Stimulated activated CD8-positive, alpha-beta memory T cell treated with anti-CD3 and anti-CD28 coated beads, Interleukin-4, amount 100 ng/mL, for 1 hour (primary cell): Measurements from ENCODE around the gene CD74.
"Not testable (repeated sequence)": the region's sequence is repeated elsewhere in the genome, so short reads cannot be mapped to it uniquely, and the experiment has no call there.

Experiments
- DNase-seq, 2 donors: peaks; one replicate each; pipeline ENCODE4 v3.0.0-alpha.2; 2020; ENCODE audit warnings: low read depth in 2 of 2, low spot score in 1 of 2

CD74 gene

GRCh38 chr5:150441813-150442698 lies 29.3 kb upstream of the CD74 start:
- DNase-seq: no peak

DNA sequence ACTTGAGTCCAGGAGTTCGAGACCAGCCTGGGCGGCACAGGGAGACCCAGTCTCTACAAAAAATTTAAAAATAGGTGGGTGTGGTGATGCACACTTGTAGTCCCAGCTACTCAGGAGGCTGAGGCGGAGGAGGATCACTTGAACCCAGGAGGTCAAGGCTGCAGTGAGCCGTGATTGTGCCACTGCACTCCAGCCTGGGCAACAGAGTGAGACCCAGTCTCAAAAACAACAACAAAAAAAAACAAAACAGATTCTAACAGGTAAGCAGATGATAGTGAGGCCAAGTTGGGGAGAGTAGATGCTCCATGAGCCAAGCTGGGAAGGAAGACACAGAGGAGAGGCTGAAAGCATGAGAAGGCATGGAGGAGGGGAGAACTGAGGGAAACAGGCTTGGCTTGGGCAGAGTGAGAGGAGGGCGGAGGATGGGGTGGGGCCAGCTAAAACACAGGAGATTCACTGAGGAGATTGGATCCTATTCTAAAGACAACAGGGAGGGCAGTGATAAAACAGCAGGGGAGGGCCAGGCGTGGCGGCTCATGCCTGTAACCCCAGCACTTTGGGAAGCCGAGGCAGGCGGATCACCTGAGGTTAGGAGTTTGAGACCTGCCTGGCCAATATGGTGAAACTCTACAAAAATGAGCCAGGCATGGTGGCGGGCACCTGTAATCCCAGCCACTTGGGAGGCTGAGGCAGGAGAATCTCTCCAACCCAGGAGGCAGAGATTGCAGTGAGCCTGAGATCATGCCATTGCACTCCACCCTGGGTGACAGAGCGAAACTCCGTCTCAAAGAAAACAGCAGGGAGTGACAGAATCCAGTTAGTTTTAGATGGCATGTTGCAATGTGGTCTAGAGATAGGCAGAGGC lies 28.5 kb upstream of the CD74 start:
- no peak for DNase-seq

DNA sequence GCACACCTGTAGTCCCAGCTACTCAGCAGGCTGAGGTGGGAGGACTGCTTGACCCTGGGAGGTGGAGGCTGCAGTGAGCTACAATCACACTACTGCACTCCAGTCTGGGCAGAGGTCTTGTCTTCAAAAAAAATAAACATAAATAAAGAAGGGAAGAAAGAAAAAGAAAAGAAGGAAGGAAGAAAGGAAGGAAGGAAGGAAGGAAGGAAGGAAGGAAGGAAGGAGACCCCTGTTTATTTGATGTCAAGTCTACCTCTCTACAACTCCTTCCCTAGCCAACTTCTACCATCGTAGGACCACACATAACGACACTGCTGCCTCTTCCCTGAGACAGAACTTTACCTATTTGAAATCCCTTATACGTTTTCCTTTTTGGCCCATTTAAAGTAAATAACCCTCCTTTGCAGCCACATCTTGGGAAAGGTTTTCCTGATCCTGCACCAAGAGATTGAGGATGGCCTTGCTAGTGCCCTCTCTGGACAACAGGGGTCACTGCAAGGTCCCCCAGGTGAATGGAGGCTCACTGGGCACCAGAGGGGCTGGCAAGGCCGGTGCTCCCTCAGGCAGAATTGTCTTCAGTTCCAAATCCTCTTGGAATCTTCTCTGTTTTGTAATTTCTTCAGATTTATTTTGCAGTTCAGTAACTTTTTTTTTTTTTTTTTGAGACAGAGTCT lies 26.3 kb upstream of the CD74 start:
- DNase-seq: no peak

- DNase-seq: peak; percentile 86 to 91
These were observed 23.5 kb upstream of the CD74 start for GRCh38 chr5:150436141-150436680.

- no peak for DNase-seq
These were observed 21.8 kb upstream of the CD74 start for GRCh38 chr5:150434464-150434863.

- no peak for DNase-seq
These were observed 18.9 kb upstream of the CD74 start for GRCh38 chr5:150431574-150431973.

GRCh38 chr5:150431048-150431447 lies 18.3 kb upstream of the CD74 start:
- no peak for DNase-seq

GRCh38 chr5:150429410-150429873 lies 16.7 kb upstream of the CD74 start:
- DNase-seq: no peak

- no peak for DNase-seq
These were observed 16.3 kb upstream of the CD74 start for GRCh38 chr5:150428978-150429377.

GRCh38 chr5:150428106-150428876 lies 15.6 kb upstream of the CD74 start:
- DNase-seq: no peak

DNA sequence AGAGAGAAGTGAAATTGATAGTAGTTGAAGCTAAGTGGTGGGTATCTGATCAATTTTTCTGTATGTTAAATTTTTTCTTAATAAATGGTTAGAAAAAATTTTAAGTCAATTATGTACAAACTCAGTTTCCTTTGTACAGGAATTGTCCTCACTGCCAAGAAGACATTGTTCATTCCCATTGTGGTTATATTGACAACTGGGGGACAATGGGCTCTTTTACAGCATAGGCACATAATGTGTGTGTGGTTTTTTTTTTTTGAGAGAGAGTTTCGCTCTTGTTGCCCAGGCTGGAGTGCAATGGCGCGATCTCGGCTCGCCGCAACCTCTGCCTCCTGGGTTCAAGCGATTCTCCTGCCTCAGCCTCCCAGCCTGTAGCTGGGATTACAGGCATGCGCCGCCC lies 13.5 kb upstream of the CD74 start:
- DNase-seq: not testable (repeated sequence)

DNA sequence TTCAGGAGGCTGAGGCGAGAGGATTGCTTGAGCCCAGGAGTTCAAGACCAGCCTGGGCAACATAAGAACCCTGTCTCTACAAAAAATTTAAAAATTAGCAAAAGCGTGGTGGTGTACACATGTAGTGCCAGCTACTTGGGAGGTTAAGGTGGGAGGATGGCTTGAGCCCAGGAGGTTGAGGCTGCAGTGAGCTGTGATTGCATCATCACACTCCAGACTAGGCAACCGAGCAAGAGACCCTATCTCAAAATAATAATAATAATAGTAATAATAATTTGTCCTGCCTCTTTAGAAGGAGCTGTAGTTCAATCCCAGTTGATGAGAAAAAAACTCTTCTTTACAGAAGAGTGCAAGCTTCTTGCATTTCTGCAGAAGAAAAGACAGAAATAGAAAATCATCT lies 10.0 kb upstream of the CD74 start:
- DNase-seq: no peak

DNA sequence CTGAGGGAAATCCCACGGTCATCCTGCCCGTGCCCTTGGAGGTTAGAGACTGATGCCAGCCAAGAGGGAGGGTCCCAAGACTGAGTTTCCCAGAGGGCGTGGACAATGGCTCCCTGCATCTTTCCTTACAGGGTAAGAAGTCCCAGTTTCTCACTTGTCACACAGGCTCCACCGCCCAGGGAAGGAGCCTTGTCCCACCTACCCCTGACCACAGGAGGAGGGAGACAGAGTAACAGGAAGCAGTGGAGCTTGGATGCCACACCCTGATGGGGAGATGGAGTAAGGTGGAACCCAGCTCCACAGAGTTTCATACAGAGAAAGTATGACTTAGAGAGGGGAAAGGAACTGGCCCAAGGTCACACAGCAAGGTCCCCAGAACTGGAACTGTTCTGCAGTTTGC lies 9.4 kb upstream of the CD74 start:
- DNase-seq: no peak

GRCh38 chr5:150419630-150420270 lies 7.0 kb upstream of the CD74 start:
- no peak for DNase-seq

DNA sequence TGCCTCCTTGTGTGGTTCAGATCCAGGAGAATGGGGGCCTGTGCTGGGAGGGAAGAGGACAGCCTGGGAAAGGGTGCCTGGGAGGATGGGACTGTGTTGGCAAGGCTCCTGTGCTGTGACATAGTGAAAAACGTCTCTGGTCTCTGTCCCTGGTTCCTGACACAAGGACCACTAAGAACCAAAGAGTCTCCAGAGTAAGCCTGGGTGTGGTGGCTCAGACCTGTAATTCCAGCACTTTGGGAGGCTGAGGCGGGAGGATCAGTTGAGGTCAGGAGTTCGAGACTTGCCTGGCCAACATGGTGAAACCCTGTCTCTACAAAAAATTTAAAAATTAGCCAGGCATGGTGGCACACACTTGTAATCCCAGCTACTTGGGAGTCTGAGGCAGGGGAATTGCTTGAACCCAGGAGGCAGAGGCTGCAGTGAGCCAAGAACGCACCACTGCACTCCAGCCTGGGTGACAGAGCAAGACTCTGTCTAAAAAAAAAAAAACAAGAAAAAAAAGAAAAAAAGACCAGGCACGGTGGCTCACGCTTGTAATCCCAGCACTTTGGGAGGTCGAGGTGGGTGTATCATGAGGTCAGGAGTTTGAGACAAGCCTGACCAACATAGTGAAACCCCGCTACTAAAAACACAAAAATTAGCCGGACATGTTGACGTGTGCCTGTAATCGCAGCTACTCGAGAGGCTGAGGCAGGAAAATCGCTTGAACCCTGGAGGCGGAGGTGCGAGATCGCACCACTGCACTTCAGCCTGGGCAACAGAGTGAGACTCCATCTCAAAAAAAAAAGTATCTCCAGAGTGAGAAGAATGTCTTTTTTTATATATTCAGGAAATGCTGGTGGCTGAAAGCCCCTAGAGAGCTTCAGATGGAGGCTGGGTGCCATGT lies 1.4 kb upstream of the CD74 start:
- DNase-seq: not testable (repeated sequence)

DNA sequence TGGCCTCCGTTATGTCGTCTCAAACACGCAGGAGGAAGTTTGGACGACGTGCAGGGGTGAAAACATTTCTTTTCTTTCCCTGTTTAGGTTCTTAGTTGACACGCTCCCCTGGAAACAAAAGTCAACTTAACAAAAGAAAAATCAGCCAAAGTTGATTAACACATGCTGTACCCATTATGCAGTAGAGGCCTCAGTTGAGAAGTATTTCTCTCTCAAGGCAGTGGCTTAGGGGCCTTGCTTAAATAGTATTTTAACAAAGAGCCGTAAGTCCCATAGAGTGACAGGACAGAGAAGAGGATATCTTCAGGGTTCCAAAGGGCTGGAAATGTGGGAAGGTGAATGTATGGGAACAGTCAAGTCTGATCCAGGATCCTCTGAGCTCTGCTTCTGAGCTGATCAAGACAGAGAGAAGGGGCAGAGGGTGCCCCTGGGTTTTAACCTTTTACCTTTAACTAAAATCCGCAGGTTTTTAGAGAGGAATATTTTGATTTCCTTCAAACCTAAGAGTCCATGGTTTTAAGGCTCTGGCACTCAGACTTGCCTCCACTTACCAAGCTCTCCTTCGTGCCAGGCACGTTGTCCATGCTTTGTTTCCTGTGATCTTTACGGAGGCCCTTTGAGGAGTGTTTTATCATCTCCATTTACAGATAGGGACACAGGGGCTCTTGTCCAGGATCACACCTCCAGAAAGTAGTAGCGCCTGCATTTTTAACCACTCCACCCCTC lies 629 bp upstream of the CD74 start:
- DNase-seq: no peak

DNA sequence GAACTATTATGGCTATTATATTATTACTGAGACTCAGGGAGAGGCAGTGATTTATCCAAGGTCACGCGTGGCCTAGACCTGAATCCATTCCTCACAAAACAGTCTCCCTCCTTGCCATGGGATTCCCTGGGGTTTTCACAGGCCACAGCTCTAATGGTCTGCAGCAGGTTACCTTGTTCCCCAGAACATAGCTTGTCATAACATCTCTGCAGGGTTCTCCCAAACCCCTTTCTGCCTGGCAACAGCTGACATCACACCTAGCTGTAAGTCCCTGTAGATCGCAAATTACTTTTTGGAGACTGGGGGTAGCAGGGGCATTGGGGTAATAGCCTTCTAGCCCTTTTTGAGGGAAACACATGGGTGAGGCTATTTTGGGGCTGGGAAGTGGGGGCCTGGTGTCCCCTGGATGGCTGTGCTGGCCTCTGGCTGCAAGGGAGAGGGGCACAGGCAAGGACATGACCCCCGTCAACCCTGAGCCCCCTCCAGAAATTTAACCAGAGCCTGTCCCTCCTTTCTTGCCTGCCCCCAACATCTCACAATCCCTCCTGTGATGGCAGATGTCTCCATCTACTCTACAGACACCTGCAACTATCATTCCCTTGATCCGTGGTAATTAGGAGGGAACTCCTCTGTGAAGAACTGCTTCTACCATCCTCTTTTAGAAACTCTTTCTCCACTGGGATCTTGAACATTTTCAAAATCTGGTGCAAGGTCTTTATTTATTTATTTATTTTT lies 1.3 kb downstream of the CD74 start:
- peak in 1 of 2 donors; percentile 36 for DNase-seq
